ENCODE results near the gene KRTAP6-1. TPM values are rescaled to one million over a fixed set of nuclear protein-coding genes. Genes with fewer than 3 reads are reported as not detected.

The KRTAP6-1 gene
- total and polyA plus RNA-seq, 2 of the 4 experiments (the other 2 are of a cell fraction), result not detected

- no peaks in the 10 kb centered on the region for H3K36me3 ChIP-seq (ENCODE audit: control insufficient read depth, insufficient read depth, low read length)
- TF ChIP-seq, protein P1, sequence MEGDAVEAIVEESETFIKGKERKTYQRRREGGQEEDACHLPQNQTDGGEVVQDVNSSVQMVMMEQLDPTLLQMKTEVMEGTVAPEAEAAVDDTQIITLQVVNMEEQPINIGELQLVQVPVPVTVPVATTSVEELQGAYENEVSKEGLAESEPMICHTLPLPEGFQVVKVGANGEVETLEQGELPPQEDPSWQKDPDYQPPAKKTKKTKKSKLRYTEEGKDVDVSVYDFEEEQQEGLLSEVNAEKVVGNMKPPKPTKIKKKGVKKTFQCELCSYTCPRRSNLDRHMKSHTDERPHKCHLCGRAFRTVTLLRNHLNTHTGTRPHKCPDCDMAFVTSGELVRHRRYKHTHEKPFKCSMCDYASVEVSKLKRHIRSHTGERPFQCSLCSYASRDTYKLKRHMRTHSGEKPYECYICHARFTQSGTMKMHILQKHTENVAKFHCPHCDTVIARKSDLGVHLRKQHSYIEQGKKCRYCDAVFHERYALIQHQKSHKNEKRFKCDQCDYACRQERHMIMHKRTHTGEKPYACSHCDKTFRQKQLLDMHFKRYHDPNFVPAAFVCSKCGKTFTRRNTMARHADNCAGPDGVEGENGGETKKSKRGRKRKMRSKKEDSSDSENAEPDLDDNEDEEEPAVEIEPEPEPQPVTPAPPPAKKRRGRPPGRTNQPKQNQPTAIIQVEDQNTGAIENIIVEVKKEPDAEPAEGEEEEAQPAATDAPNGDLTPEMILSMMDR (conservative IDR thresholded peaks at IDR 0.05; ENCODE audit: low read depth, low read length), result no peak
- TF ChIP-seq BHLHE40 (IDR thresholded peaks at IDR 0.05; ENCODE audit: low read depth, low read length), result no peak
- no peak for TF ChIP-seq NFE2L2 (IDR thresholded peaks at IDR 0.05; ENCODE audit: low read depth, low read length)
Measured at GRCh38 chr21:30612132-30612531, 1.6 kb downstream of the KRTAP6-1 start.

More at GRCh38 chr21:30612132-30612531, 1.6 kb downstream of the KRTAP6-1 start:
- Histone ChIP-seq H3K14ac (replicated peaks; ENCODE audit: low read depth, low read length) (no peak overlapping the region), H3K4me3 (ENCODE audit: insufficient read depth, low read depth, low read length) (no peak overlapping the region), H2BK5ac (ENCODE audit: low read depth, low read length, poor library complexity, severe bottlenecking) (no peak overlapping the region), H3K56ac (ENCODE audit: extremely low read depth, insufficient read depth, low read length) (no peak overlapping the region), H4K20me1 (ENCODE audit: insufficient read depth, low read length) (no peaks in the 10 kb centered on the region), H4K8ac (ENCODE audit: low read depth in 2 of 2, low read length in 2 of 2) (no peak overlapping the region), H3K9me3 (ENCODE audit: control insufficient read depth, insufficient read depth, low read length) (peaks cover 14% of the 10 kb centered on the region), H3K18ac (ENCODE audit: low read depth, low read length) (no peak overlapping the region), H4K91ac (ENCODE audit: insufficient read depth, low read depth, low read length) (no peak overlapping the region), H3K9me1 (ENCODE audit: insufficient read depth, low read length) (no peaks in the 10 kb centered on the region), H3K23ac (ENCODE audit: low read depth, low read length) (no peak overlapping the region), H2AK5ac (ENCODE audit: low read depth, low read length) (no peak overlapping the region), H2BK120ac (ENCODE audit: low read depth, low read length) (no peak overlapping the region), H2BK15ac (ENCODE audit: low read depth, low read length) (no peak overlapping the region), H3K4me2 (ENCODE audit: low read depth, low read length) (no peak overlapping the region), H2AK9ac (replicated peaks; ENCODE audit: low read depth, low read length, poor library complexity) (no peak overlapping the region), H3K4me1 (ENCODE audit: control insufficient read depth, insufficient read depth, low read length) (no peaks in the 10 kb centered on the region), H3K4ac (ENCODE audit: low read depth, low read length) (no peak overlapping the region), H3K27ac (ENCODE audit: insufficient read depth, low read length) (no peak overlapping the region), H3K79me1 (ENCODE audit: low read depth in 1 of 2, low read length in 2 of 2) (no peaks in the 10 kb centered on the region), H4K5ac (ENCODE audit: low read depth, low read length) (no peak overlapping the region), H3K27me3 (ENCODE audit: control insufficient read depth, insufficient read depth, low read length) (no peaks in the 10 kb centered on the region), H2AFZ (replicated peaks; ENCODE audit: low read length, poor library complexity) (no peak overlapping the region), H2BK20ac (ENCODE audit: low read depth, low read length) (no peak overlapping the region), H3K9ac (ENCODE audit: low read depth, low read length) (no peak overlapping the region)
- in situ Hi-C loops (cut with MboI; ENCODE audit: low sequenced_read_pairs) (no loop called here), dilution Hi-C loops (cut with HindIII; ENCODE audit: low sequenced_read_pairs, unreplicated experiment) (no loop called here), intact Hi-C loops (cut with micrococcal nuclease) (no loop called here)
- no CpG with 5 or more reads among the region's 2 CpGs for WGBS, 2 experiments (ENCODE audit: extremely low coverage in 2 of 2, insufficient read length in 1 of 2)
- CTCF ChIA-PET, result no interaction called here
- no TSS peak for BruUV-seq (replicated peaks)
- POLR2A ChIA-PET (ENCODE audit: unreplicated experiment), result no interaction called here
- ATAC-seq (ENCODE audit: low read depth) (no peak), DNase-seq (no peak)
